Neutrophil (primary cell): Measurements from ENCODE around the gene ZNF346.

Experiments used
- H3K27ac ChIP-seq: fragments of 200-600 bp; sonication (generic); 2 replicates; pipeline ENCODE4 v1.5.1; 2016; ENCODE audit warnings: mild to moderate bottlenecking, moderate library complexity
- H3K27me3 ChIP-seq: fragments of 200-600 bp; sonication (generic); 2 replicates; pipeline ENCODE4 v1.6.0; 2016; ENCODE audit warnings: mild to moderate bottlenecking
- H3K36me3 ChIP-seq: fragments of 200-600 bp; sonication (generic); 2 replicates; pipeline ENCODE4 v1.5.1; 2017
- H3K4me1 ChIP-seq, 2 experiments: fragments of 200-600 bp in 1 of 2; sonication (generic) in 1 of 2; 1 replicate in 1 of 2; 2 replicates in 1 of 2; pipeline versions ENCODE4 v1.5.1 to v1.6.1; 2013 to 2016; ENCODE audit warnings: low read depth in 1 of 2, low read length in 1 of 2, mild to moderate bottlenecking in 1 of 2, moderate library complexity in 1 of 2; ENCODE audit not compliant: control insufficient read depth in 1 of 2, insufficient read depth in 1 of 2
- H3K4me3 ChIP-seq, 2 experiments: fragments of 200-600 bp in 1 of 2; sonication (generic) in 1 of 2; 1 replicate in 1 of 2; 2 replicates in 1 of 2; pipeline ENCODE4 v1.5.1; 2013 to 2016; ENCODE audit warnings: low read depth in 1 of 2, low read length in 1 of 2, mild to moderate bottlenecking in 1 of 2, moderate library complexity in 1 of 2
- H3K9me3 ChIP-seq: fragments of 200-600 bp; sonication (generic); 2 replicates; pipeline ENCODE4 v1.5.1; 2016
- CTCF ChIP-seq: fragments of 200-600 bp; sonication (generic); IDR thresholded peaks from 2 replicates; pipeline ENCODE4 v1.5.1; 2016; ENCODE audit warnings: antibody characterized with exemption

ZNF346 gene

GRCh38 chr5:177112589-177113220, 90.2 kb downstream of the ZNF346 start:
- peaks cover 23 to 35% of the 10 kb centered on the region in 2 experiments for H3K4me1 ChIP-seq
- H3K27me3 ChIP-seq: no peaks in the 10 kb centered on the region
- H3K4me3 ChIP-seq: no peak overlapping the region
- H3K36me3 ChIP-seq: no peaks in the 10 kb centered on the region
- no peak overlapping the region for H3K27ac ChIP-seq
- TF ChIP-seq CTCF: no peak
- H3K9me3 ChIP-seq: no peaks in the 10 kb centered on the region

GRCh38 chr5:177113566-177114424, 91.3 kb downstream of the ZNF346 start:
- no peaks in the 10 kb centered on the region for H3K9me3 ChIP-seq
- peaks cover 23 to 35% of the 10 kb centered on the region in 2 experiments for H3K4me1 ChIP-seq
- peak overlapping the region in 1 of 2 experiments; percentile 48 for H3K4me3 ChIP-seq
- peak overlapping the region; percentile 85 for H3K27ac ChIP-seq
- H3K27me3 ChIP-seq: no peaks in the 10 kb centered on the region
- no peaks in the 10 kb centered on the region for H3K36me3 ChIP-seq
- TF ChIP-seq CTCF: peak; percentile 98

GRCh38 chr5:177116631-177117373, 94.3 kb downstream of the ZNF346 start:
- Histone ChIP-seq H3K27me3 (no peaks in the 10 kb centered on the region), H3K4me3 (peak overlapping the region; percentile 38 to 56), H3K27ac (peak overlapping the region; percentile 52), H3K4me1 (peaks cover 23 to 32% of the 10 kb centered on the region in 2 experiments), H3K36me3 (no peaks in the 10 kb centered on the region), H3K9me3 (no peaks in the 10 kb centered on the region)
- TF ChIP-seq CTCF: peak; percentile 67

GRCh38 chr5:177117441-177118045, 95.0 kb downstream of the ZNF346 start:
- no peak overlapping the region for H3K4me3 ChIP-seq
- peaks cover 23 to 30% of the 10 kb centered on the region in 2 experiments for H3K4me1 ChIP-seq
- no peaks in the 10 kb centered on the region for H3K36me3 ChIP-seq
- no peak for TF ChIP-seq CTCF
- no peaks in the 10 kb centered on the region for H3K27me3 ChIP-seq
- H3K27ac ChIP-seq: no peak overlapping the region
- H3K9me3 ChIP-seq: no peaks in the 10 kb centered on the region

GRCh38 chr5:177122566-177122965, 100.1 kb downstream of the ZNF346 start:
- H3K27ac ChIP-seq: no peak overlapping the region
- no peaks in the 10 kb centered on the region for H3K36me3 ChIP-seq
- H3K4me3 ChIP-seq: no peak overlapping the region
- H3K4me1 ChIP-seq: peaks cover 0 to 5% of the 10 kb centered on the region in 2 experiments
- no peaks in the 10 kb centered on the region for H3K9me3 ChIP-seq
- H3K27me3 ChIP-seq: no peaks in the 10 kb centered on the region
- TF ChIP-seq CTCF: no peak
